ENCODE results near the gene ELL2. TPM values are rescaled to one million over a fixed set of nuclear protein-coding genes. Genes with fewer than 3 reads are reported as not detected.

The ELL2 gene
- total RNA-seq, 1 experiment from 2014 or later, result 24.4 TPM

DNA sequence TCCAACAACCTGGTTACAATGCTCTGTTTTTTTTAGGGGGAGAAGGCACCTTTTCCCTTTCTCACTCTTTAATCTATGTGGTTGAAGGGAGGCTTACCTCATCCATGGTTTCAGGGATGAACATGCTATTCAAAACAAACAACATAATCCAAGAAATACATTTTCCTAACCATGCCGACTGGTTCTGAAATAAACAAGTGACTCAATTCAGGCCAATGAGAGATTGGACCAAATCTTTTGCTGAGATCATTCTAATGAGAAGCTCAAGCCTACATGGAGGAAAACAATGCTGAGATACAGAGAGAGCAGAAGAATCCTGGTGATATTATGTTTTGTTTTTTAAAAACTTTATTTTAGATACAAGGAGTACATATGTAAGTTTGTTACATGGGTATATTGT, 46.8 kb upstream of the ELL2 start (continued):
- TF ChIP-seq E2F1 (CRISPR knock-in tag; IDR thresholded peaks at IDR 0.05) (no peak), ZBTB21 (CRISPR knock-in tag; IDR thresholded peaks at IDR 0.05; ENCODE audit: borderline replicate concordance) (no peak)

DNA sequence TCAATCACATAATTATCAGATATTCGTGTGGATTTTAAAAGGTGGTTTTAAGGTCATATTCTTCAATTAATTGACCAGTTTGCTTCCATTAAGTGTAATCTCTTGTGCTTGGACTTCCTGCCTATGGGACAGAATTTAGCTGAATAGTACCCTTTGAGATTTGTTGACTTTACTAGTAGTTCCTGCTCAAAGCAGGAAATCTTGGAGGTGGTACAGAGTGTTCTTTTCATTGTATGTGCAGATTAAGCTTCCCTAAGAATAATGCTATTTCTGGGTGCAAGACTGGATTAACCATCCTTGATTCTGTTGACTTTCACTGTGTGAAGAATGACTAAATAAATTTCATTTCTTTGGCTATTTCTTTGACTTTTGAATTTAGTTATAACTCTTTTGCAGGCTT, 45.4 kb upstream of the ELL2 start:
- POLR2A ChIA-PET, result no interaction called here
- no peak overlapping the region for H3K4me3 Mint-ChIP-seq
- TF ChIP-seq, protein P1, sequence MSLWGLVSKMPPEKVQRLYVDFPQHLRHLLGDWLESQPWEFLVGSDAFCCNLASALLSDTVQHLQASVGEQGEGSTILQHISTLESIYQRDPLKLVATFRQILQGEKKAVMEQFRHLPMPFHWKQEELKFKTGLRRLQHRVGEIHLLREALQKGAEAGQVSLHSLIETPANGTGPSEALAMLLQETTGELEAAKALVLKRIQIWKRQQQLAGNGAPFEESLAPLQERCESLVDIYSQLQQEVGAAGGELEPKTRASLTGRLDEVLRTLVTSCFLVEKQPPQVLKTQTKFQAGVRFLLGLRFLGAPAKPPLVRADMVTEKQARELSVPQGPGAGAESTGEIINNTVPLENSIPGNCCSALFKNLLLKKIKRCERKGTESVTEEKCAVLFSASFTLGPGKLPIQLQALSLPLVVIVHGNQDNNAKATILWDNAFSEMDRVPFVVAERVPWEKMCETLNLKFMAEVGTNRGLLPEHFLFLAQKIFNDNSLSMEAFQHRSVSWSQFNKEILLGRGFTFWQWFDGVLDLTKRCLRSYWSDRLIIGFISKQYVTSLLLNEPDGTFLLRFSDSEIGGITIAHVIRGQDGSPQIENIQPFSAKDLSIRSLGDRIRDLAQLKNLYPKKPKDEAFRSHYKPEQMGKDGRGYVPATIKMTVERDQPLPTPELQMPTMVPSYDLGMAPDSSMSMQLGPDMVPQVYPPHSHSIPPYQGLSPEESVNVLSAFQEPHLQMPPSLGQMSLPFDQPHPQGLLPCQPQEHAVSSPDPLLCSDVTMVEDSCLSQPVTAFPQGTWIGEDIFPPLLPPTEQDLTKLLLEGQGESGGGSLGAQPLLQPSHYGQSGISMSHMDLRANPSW (CRISPR knock-in tag; conservative IDR thresholded peaks at IDR 0.05; ENCODE audit: low read depth), result no peak
- TF ChIP-seq, protein P2, sequence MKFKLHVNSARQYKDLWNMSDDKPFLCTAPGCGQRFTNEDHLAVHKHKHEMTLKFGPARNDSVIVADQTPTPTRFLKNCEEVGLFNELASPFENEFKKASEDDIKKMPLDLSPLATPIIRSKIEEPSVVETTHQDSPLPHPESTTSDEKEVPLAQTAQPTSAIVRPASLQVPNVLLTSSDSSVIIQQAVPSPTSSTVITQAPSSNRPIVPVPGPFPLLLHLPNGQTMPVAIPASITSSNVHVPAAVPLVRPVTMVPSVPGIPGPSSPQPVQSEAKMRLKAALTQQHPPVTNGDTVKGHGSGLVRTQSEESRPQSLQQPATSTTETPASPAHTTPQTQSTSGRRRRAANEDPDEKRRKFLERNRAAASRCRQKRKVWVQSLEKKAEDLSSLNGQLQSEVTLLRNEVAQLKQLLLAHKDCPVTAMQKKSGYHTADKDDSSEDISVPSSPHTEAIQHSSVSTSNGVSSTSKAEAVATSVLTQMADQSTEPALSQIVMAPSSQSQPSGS (CRISPR knock-in tag; IDR thresholded peaks at IDR 0.05; ENCODE audit: borderline replicate concordance, low read depth), result no peak
- TF ChIP-seq NR2C2 (CRISPR knock-in tag; IDR thresholded peaks at IDR 0.05) (no peak), GRHL2 (CRISPR knock-in tag; IDR thresholded peaks at IDR 0.05; ENCODE audit: insufficient replicate concordance, severe bottlenecking) (no peak), AFF4 (CRISPR knock-in tag; IDR thresholded peaks at IDR 0.05; ENCODE audit: borderline replicate concordance) (no peak)
- TF ChIP-seq, protein P3, sequence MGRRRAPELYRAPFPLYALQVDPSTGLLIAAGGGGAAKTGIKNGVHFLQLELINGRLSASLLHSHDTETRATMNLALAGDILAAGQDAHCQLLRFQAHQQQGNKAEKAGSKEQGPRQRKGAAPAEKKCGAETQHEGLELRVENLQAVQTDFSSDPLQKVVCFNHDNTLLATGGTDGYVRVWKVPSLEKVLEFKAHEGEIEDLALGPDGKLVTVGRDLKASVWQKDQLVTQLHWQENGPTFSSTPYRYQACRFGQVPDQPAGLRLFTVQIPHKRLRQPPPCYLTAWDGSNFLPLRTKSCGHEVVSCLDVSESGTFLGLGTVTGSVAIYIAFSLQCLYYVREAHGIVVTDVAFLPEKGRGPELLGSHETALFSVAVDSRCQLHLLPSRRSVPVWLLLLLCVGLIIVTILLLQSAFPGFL (CRISPR knock-in tag; IDR thresholded peaks at IDR 0.05; ENCODE audit: borderline replicate concordance), result no peak
- no peaks in the 10 kb centered on the region for H3K4me1 Mint-ChIP-seq
- no peak for DNase-seq (ENCODE audit: low spot score)
- no peaks in the 10 kb centered on the region for H3K36me3 Mint-ChIP-seq
- CTCF ChIA-PET, result no interaction called here
- no peak overlapping the region for H3K27ac Mint-ChIP-seq
- peaks cover 35% of the 10 kb centered on the region for H3K9me3 Mint-ChIP-seq
- H3K27me3 Mint-ChIP-seq (ENCODE audit: low read depth), result no peaks in the 10 kb centered on the region
- no peak for ATAC-seq

- H3K27ac Mint-ChIP-seq, result no peak overlapping the region
- no peaks in the 10 kb centered on the region for H3K27me3 Mint-ChIP-seq (ENCODE audit: low read depth)
- no peak for ATAC-seq
- CTCF ChIA-PET, result no interaction called here
- H3K4me1 Mint-ChIP-seq, result no peaks in the 10 kb centered on the region
- H3K36me3 Mint-ChIP-seq, result no peaks in the 10 kb centered on the region
- peaks cover 35% of the 10 kb centered on the region for H3K9me3 Mint-ChIP-seq
- DNase-seq (ENCODE audit: low spot score), result no peak
- no peak overlapping the region for H3K4me3 Mint-ChIP-seq
- POLR2A ChIA-PET, result no interaction called here
- TF ChIP-seq PRDM15 (CRISPR knock-in tag; IDR thresholded peaks at IDR 0.05) (no peak), TEAD4 (CRISPR knock-in tag; IDR thresholded peaks at IDR 0.05) (no peak), SOX15 (CRISPR knock-in tag; IDR thresholded peaks at IDR 0.05) (no peak), ZNF281 (CRISPR knock-in tag; IDR thresholded peaks at IDR 0.05) (no peak), USF2 (CRISPR knock-in tag; IDR thresholded peaks at IDR 0.05) (no peak)
Observed at GRCh38 chr5:96006291-96006690, 44.6 kb upstream of the ELL2 start.
